ENCODE results near the gene SCOC.
"Not testable (repeated sequence)": the region's sequence is repeated elsewhere in the genome, so short reads cannot be mapped to it uniquely, and the experiment has no call there.

Gene SCOC

DNA sequence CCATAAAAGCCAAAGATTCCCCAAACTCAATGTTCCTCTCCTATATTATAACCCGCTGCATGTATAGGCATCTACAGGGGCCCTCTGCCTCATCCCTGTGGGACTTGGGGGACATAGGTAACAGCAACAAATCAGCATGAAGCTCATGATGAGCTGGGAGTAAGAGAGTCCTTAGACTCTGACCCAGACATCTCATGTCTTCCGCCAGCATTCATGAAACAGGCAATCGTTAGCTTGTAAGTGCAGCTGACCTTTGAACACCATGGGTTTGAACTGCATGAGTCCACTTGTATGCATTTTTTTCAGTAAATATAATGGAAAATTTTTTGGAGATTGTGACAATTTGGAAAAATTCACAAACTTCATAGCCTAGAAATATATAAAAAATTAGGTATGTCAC is 10.4 kb upstream of the SCOC start:
- DNase-seq = no peak

DNA sequence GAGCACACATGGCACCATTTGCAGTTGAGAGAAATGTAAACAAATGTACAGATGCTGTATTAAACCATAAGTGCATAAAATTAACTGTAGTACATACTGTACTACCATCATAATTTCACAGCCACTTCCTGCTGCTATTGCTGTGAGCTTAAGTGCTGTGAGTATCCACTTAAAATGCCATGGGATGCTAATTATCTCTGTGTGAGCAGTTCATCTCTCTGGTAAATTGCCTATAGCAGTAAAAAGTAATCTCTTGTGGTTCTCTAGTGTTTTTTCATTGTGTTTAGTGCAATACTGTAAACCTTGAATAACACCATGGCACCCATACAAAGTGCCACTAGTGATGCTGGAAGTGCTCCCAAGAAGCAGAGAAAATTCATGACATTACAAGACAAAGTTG is 9.9 kb upstream of the SCOC start:
- DNase-seq = no peak

DNA sequence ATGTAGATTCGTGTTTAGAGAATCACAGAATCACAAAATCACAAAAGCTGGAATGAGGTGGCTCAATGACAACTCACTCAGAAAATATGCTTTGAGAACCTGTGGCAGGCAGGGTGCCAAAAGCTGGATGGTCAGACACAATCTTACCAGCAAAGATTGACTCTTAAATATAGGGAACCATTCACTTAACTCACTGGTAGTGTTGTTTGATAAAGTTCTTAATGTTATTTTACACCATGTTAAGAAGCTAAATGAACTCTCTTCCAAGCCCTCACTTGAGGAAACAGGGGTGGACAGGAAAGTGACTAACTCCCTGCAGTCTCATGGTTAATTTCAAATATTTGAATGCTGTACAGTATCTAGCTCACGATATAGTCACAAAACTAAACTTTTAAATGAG is 5.7 kb upstream of the SCOC start:
- DNase-seq = peak; percentile 13

DNA sequence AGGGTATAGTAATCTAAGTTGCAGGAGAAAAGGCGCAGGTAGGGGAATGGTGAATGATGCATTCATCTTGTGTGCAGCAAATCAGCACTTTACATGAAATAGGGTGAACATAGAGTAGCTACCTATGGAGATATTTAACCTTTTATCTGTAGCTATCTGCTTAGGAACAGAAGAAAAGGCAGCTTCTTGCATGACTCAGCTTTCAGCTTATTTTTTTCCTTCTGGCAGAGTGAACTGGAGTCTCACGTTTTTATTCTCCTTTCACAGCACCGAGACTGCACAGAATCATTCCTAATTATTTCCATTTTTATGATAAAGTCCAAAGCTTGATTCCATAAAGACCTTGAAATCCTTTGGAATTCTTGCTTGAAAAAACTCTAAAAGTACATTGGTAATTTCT is 4.8 kb upstream of the SCOC start:
- no peak for DNase-seq

DNA sequence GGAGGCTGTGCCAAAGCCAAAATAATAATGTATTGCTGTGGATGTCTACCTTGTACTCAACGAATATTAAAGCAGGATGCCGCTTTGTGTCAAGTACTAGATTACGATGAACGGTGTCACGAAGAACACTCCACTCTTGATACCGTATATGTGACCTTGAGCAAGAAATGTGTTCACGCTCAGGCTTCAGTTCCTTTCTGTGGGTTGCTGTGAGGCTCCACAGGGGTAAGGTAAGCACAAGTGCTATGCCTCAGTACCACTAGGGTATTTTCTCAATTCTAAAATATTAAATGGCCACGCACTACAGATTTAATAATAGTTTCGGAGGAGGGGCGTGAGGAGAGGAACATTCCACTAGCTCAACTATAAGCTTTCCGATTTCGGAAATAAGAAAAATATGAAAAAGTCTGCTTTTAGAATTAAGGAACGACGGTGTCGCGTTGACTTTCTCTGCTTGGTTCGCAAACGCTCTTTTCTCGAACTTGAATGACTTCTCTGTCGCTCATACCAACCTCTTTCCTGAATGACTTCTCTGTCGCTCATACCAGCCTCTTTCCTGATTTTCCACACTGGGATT is 607 bp upstream of the SCOC start:
- peak; percentile 11 for DNase-seq

DNA sequence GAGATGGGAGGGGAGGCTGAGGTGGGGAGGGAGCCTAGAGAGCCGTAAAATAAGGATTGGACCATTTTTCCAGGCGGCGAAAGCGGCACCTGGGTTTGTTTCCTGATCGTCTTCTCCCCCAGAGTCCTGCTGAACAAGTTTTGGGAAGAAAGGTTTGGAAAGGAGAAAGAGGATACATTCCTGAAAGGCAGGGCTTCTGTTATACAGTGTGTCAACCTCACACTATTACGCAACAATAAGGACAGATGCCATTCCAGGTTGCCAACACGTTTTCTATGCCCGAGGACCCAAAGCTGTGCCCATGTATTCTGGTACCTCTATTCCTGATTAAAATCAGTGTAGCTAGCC is 658 bp downstream of the SCOC start:
- peak; percentile 1 for DNase-seq

DNA sequence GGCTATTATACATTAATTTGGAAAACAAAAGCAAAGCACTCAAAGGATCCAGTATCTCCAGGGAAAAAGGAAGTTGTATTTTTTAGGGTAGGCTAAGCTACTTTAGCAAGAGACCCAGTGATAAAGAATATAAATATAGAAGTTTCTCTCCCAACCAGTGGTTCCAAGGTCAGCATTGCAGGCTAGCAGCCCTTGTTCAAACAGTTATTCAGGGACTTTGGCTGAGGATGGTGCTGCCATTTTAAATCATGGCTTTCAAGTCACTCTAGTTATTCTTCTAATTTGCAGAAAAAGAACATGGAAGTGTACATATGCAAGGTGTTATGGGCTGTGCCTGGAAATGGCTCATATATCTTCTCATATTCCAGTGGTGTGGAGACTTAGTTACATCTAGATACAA is 9.3 kb downstream of the SCOC start:
- DNase-seq = no peak

DNA sequence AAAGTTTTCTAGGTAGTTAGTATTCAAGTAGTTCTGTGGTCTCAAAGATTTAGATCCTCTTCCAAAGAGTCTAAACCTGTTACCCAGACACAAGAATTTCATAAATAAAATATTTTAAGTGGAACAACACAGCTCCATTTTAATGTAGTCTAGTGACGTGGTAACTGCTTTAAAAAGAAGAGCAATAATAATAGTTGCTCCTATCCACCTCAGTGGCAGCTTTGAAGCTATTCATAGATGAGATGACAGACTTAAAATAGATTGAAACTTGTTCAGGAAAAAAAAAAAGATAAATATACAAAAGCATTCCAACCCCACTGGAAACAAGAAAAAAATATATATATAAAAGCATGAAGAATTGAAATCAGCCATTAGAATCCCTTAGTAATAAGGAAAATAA is 14.6 kb downstream of the SCOC start:
- DNase-seq = no peak

DNA sequence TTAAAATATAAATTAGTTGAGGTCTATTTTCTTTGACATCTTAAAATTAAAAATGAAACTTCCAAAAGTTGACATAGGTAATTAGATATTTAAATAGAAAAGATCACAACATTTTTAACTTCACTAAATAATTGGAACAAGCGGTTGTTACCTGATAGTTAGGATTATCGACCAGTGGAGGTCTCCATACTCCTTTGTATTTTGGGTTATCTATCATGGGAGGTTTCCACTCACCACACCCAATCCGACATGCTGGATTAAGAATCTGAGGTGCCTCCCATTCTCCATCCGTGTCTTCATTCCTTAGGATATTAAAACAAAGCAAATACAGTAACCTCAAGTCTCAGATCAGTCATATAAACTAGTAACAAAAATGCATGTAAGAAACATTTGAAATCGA is 22.2 kb downstream of the SCOC start:
- no peak for DNase-seq

DNA sequence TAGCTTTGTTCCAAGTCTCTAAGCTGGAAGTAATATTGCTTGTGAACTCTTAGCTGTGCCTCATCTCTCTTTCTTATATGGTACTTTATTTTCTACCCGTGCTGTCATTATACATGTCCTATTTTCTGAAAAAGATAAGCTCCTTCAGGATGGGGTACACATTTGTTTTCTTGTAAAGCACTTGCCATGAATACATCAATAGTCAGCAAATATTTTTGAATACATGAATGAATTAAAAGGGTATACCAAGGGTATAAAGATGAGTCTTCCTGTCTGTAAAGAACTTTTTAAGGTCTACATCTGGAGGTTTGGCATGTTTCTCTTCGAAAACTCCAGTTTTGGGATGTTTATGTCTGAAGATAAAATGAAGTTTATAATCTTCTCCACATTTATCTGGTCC is 26.7 kb downstream of the SCOC start:
- DNase-seq = no peak

DNA sequence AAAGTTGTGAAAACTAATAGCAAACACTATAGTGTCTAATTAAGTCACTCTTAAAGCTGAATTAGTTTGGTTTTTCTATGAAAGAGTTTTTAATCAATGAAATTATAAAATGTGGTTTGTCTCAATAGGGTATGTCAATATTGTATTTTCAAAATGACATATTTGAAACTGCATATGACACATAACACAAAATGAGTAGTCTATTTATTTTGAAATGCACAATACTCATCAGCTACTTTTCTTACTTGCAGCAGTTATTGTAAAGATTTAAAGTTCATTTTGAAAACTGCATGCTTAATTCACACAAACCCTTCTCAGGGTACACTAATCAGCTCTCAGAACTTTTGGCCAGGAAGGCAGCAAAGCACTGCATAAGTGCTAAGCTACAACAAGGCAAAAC is 32.8 kb downstream of the SCOC start:
- DNase-seq = no peak

DNA sequence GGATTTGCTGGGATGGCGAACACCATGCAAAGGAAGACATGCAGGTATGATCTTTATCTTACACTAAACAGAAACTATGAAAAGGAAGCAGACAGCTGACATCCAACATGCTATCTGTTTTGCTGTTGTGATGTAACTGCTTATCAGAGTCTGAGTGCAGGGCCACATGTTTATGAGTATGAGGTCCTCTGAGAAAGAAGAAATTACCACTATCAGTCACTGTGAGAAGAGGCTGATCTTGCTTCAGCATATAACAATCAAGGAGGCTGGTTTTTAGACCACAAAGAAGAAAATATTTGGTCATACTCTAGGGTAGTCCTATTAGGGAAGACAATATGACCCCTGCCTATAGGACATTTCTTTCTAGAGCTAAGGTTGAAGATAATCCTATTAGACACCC is 35.5 kb downstream of the SCOC start:
- no peak for DNase-seq

DNA sequence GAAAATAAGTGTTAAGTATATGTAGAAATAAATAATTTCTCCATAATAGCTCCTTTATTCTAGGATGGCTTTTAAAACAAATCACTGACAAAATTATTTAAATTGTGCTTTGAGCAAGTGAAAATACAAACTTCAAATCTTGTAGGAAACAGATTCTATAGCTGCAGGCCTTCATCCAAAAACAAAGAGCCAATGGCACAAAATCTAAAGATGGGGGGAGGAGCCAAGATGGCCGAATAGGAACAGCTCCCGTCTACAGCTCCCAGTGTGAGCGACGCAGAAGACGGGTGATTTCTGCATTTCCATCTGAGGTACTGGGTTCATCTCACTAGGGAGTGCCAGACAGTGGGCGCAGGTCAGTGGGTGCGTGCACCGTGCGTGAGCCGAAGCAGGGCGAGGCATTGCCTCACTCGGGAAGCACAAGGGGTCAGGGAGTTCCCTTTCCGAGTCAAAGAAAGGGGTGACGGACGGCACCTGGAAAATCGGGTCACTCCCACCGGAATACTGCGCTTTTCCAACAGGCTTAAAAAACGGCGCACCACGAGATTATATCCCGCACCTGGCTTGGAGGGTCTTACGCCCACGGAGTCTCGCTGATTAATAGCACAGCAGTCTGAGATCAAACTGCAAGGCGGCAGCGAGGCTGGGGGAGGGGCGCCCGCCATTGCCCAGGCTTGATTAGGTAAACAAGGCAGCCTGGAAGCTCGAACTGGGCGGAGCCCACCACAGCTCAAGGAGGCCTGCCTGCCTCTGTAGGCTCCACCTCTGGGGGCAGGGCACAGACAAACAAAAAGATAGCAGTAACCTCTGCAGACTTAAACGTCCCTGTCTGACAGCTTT is 39.9 kb downstream of the SCOC start:
- not testable (repeated sequence) for DNase-seq

DNA sequence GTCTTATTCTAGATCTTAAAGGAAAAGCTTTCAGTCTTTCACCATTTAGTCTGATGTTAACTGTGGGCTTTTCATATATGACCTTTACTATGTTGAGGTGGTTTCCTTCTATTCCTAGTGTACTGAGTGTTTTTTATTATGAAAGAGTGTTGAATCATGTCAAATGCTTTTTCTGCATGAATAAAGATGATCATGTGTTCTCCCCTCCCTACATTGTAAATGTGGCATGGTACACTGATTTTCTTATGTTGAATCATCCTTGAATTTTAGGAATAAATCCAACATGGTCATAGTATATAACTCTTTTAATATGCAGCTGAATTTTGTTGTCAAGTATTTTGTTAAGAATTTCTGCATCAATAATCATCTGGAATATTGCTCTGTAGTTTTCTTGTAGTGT is 49.7 kb downstream of the SCOC start:
- peak; percentile 2 for DNase-seq

DNA sequence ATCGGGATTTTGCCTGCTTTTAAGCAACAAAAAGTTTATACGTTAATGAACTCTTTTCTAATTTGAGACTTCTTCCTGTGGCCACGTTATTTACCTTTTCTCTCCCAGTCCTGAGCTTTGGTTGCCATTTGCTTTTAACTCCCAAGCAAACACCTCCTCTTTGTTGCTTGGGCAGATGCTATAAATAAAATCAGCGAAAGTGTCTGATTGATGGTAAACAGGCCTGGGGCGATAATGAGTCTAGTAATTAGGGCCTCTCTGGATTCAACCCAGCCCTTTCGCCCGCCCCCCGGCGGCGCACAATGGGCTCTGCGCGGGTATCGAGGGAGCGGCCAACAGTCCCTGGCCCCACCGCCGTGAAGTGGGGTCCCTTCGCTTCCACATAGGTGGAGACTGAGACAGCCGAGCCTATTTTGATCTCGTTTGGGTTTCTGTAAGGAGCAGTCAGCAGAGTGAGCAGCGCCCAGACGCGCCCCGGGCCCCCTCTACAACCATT is 53.2 kb downstream of the SCOC start:
- no peak for DNase-seq

DNA sequence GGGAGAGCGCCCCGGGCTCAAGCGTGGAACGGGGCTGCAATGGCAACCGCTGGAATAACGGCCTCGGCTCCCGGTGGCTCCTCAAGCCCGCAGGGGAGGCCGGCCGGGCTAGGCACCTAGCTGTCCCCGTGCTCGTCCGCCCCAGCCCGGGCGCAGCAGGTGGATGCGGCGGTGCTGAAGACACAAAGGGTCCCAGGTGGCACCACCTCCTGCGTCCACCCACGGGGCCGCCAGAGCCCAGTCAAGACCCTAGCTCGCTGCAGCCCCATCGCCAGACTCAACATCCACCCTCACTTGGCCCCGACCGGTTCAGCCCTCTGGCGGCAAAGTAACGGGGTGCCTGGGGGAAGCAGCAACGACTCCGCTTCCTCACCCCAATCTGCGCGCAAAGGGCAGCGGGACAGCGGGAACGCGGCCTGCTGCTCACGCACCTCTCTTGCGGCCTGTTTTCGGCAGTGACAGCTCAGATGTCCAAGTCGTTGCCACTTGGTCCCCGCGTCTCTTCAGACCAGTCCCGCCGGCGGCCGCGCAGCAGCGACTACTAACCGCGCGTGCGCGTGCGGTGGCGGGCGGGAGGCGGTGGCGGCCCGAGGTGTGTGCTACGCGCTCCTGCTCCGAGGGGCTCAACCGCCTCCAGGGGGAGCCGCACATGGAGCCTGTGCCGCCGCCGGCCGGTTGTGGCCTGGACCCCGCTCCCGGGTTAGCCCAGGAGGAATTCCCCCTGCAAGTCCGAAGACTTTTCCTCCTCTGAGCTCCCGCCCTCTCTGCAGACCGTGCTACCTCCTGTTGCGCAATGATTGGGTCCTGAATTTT is 53.9 kb downstream of the SCOC start, which contains the start of gene CLGN:
Gene CLGN (minus strand): TSS at position 543 of the 813 bp plus-strand sequence. CDS start 14,570 bp downstream, outside the sequence.
- DNase-seq = peak; percentile 56

DNA sequence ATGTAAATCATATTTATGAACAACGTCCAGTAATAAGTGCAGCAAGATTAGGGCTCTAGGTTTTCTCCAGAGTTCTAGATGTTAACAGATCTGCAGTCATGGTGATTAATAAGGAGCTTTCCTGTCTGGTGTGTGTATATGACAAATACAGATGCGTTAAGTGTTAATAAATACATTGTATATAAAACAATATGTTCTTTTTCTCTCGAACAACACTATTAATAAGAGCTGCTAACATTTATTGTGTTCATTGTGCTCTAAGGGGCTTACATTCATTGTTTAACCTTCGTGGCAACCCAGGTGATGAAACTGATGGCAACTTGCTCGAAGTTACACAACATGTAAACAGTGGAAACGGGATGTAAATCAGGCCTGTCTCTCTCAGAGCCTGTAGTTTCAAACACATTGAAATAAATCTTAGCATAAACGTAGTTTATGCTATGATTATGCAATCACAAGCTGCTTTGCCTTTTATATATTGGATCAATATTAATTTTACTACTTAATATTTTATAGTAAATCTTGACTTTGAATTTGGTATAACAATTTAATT is 54.5 kb downstream of the SCOC start:
- DNase-seq = no peak
